ENCODE results near the gene NUP210. TPM values are rescaled to one million over a fixed set of nuclear protein-coding genes. Genes with fewer than 3 reads are reported as not detected.
A peak's percentile ranks its signal among the peaks of the same experiment; 100 is the strongest.
"Not testable (repeated sequence)": the region's sequence is repeated elsewhere in the genome, so short reads cannot be mapped to it uniquely, and the experiment has no call there.

Gene NUP210
- polyA plus RNA-seq, 1 donor, result 26.0 TPM

- H3K27ac ChIP-seq (ENCODE audit: low read length), result no peak overlapping the region
- H3K9me3 ChIP-seq (ENCODE audit: control insufficient read depth, low read depth, low read length), result no peaks in the 10 kb centered on the region
- H3K36me3 ChIP-seq (ENCODE audit: control insufficient read depth, insufficient read depth, low read length), result no peaks in the 10 kb centered on the region
- 79% methylated on average over 5 of the region's 9 CpGs for WGBS (ENCODE audit: insufficient coverage, low lambda C conversion rate)
- no peak for DNase-seq
- no peaks in the 10 kb centered on the region for H3K4me1 ChIP-seq (ENCODE audit: control insufficient read depth, insufficient read depth, low read length)
- H3K4me3 ChIP-seq (ENCODE audit: low read length), result no peak overlapping the region
- no peaks in the 10 kb centered on the region for H3K27me3 ChIP-seq (ENCODE audit: control insufficient read depth, insufficient read depth, low read length)
Measured at GRCh38 chr3:13459605-13460340, 39.7 kb upstream of the NUP210 start.

- Histone ChIP-seq H3K9me3 (ENCODE audit: control insufficient read depth, low read depth, low read length) (no peaks in the 10 kb centered on the region), H3K4me1 (ENCODE audit: control insufficient read depth, insufficient read depth, low read length) (no peaks in the 10 kb centered on the region), H3K4me3 (ENCODE audit: low read length) (no peak overlapping the region), H3K27me3 (ENCODE audit: control insufficient read depth, insufficient read depth, low read length) (no peaks in the 10 kb centered on the region), H3K27ac (ENCODE audit: low read length) (no peak overlapping the region), H3K36me3 (ENCODE audit: control insufficient read depth, insufficient read depth, low read length) (no peaks in the 10 kb centered on the region)
- WGBS (ENCODE audit: insufficient coverage, low lambda C conversion rate), result 60% methylated on average over 2 of the region's 4 CpGs
- DNase-seq, result no peak
Measured at GRCh38 chr3:13457593-13457992, 37.5 kb upstream of the NUP210 start.

GRCh38 chr3:13455644-13456043, 35.5 kb upstream of the NUP210 start:
- H3K4me3 ChIP-seq (ENCODE audit: low read length), result no peak overlapping the region
- no peaks in the 10 kb centered on the region for H3K4me1 ChIP-seq (ENCODE audit: control insufficient read depth, insufficient read depth, low read length)
- no peaks in the 10 kb centered on the region for H3K27me3 ChIP-seq (ENCODE audit: control insufficient read depth, insufficient read depth, low read length)
- H3K9me3 ChIP-seq (ENCODE audit: control insufficient read depth, low read depth, low read length), result no peaks in the 10 kb centered on the region
- WGBS (ENCODE audit: insufficient coverage, low lambda C conversion rate), result no CpG with 5 or more reads among the region's 6 CpGs
- no peaks in the 10 kb centered on the region for H3K36me3 ChIP-seq (ENCODE audit: control insufficient read depth, insufficient read depth, low read length)
- peak; percentile 52 to 64 for DNase-seq
- H3K27ac ChIP-seq (ENCODE audit: low read length), result peak overlapping the region; percentile 45

- H3K9me3 ChIP-seq (ENCODE audit: control insufficient read depth, low read depth, low read length), result no peaks in the 10 kb centered on the region
- no peaks in the 10 kb centered on the region for H3K27me3 ChIP-seq (ENCODE audit: control insufficient read depth, insufficient read depth, low read length)
- H3K4me1 ChIP-seq (ENCODE audit: control insufficient read depth, insufficient read depth, low read length), result no peaks in the 10 kb centered on the region
- H3K36me3 ChIP-seq (ENCODE audit: control insufficient read depth, insufficient read depth, low read length), result no peaks in the 10 kb centered on the region
- peak overlapping the region; percentile 66 for H3K4me3 ChIP-seq (ENCODE audit: low read length)
- peak in 1 of 2 donors; percentile 68 for DNase-seq
- H3K27ac ChIP-seq (ENCODE audit: low read length), result peak overlapping the region; percentile 91
- no CpG with 5 or more reads among the region's 12 CpGs for WGBS (ENCODE audit: insufficient coverage, low lambda C conversion rate)
Measured at GRCh38 chr3:13452490-13453335, 32.6 kb upstream of the NUP210 start.

GRCh38 chr3:13451301-13451673, 31.2 kb upstream of the NUP210 start:
- DNase-seq, result no peak
- no peaks in the 10 kb centered on the region for H3K36me3 ChIP-seq (ENCODE audit: control insufficient read depth, insufficient read depth, low read length)

GRCh38 chr3:13442882-13443281, 22.8 kb upstream of the NUP210 start:
- H3K4me3 ChIP-seq (ENCODE audit: low read length); H3K27me3 ChIP-seq (ENCODE audit: control insufficient read depth, insufficient read depth, low read length); H3K36me3 ChIP-seq (ENCODE audit: control insufficient read depth, insufficient read depth, low read length); DNase-seq; H3K9me3 ChIP-seq (ENCODE audit: control insufficient read depth, low read depth, low read length); H3K27ac ChIP-seq (ENCODE audit: low read length); H3K4me1 ChIP-seq (ENCODE audit: control insufficient read depth, insufficient read depth, low read length): not testable (repeated sequence)
- no CpG with 5 or more reads among the region's 2 CpGs for WGBS (ENCODE audit: insufficient coverage, low lambda C conversion rate)

More at GRCh38 chr3:13451301-13451673, 31.2 kb upstream of the NUP210 start:
- 0% methylated on average over 1 of the region's 7 CpGs for WGBS (ENCODE audit: insufficient coverage, low lambda C conversion rate)
- Histone ChIP-seq H3K4me1 (ENCODE audit: control insufficient read depth, insufficient read depth, low read length) (no peaks in the 10 kb centered on the region), H3K27me3 (ENCODE audit: control insufficient read depth, insufficient read depth, low read length) (no peaks in the 10 kb centered on the region), H3K9me3 (ENCODE audit: control insufficient read depth, low read depth, low read length) (no peaks in the 10 kb centered on the region), H3K4me3 (ENCODE audit: low read length) (peak overlapping the region; percentile 66), H3K27ac (ENCODE audit: low read length) (peak overlapping the region; percentile 91)

GRCh38 chr3:13440204-13440817, 20.2 kb upstream of the NUP210 start:
- peak in 1 of 2 donors; percentile 70 for DNase-seq
- Histone ChIP-seq H3K27ac (ENCODE audit: low read length) (no peak overlapping the region), H3K4me3 (ENCODE audit: low read length) (no peak overlapping the region), H3K36me3 (ENCODE audit: control insufficient read depth, insufficient read depth, low read length) (no peaks in the 10 kb centered on the region), H3K27me3 (ENCODE audit: control insufficient read depth, insufficient read depth, low read length) (no peaks in the 10 kb centered on the region), H3K4me1 (ENCODE audit: control insufficient read depth, insufficient read depth, low read length) (no peaks in the 10 kb centered on the region), H3K9me3 (ENCODE audit: control insufficient read depth, low read depth, low read length) (no peaks in the 10 kb centered on the region)
- no CpG with 5 or more reads among the region's 4 CpGs for WGBS (ENCODE audit: insufficient coverage, low lambda C conversion rate)

GRCh38 chr3:13436213-13436612, 16.1 kb upstream of the NUP210 start:
- WGBS (ENCODE audit: insufficient coverage, low lambda C conversion rate), result no CpG with 5 or more reads among the region's 4 CpGs
- H3K27me3 ChIP-seq (ENCODE audit: control insufficient read depth, insufficient read depth, low read length); H3K36me3 ChIP-seq (ENCODE audit: control insufficient read depth, insufficient read depth, low read length); H3K4me3 ChIP-seq (ENCODE audit: low read length); H3K9me3 ChIP-seq (ENCODE audit: control insufficient read depth, low read depth, low read length); DNase-seq; H3K4me1 ChIP-seq (ENCODE audit: control insufficient read depth, insufficient read depth, low read length); H3K27ac ChIP-seq (ENCODE audit: low read length): not testable (repeated sequence)

- DNase-seq, result no peak
- H3K9me3 ChIP-seq (ENCODE audit: control insufficient read depth, low read depth, low read length), result no peaks in the 10 kb centered on the region
- H3K4me3 ChIP-seq (ENCODE audit: low read length), result no peak overlapping the region
- H3K27me3 ChIP-seq (ENCODE audit: control insufficient read depth, insufficient read depth, low read length), result no peaks in the 10 kb centered on the region
- no peak overlapping the region for H3K27ac ChIP-seq (ENCODE audit: low read length)
- H3K4me1 ChIP-seq (ENCODE audit: control insufficient read depth, insufficient read depth, low read length), result no peaks in the 10 kb centered on the region
- H3K36me3 ChIP-seq (ENCODE audit: control insufficient read depth, insufficient read depth, low read length), result no peaks in the 10 kb centered on the region
- WGBS (ENCODE audit: insufficient coverage, low lambda C conversion rate), result no CpG with 5 or more reads among the region's 5 CpGs
Measured at GRCh38 chr3:13433912-13434311, 13.8 kb upstream of the NUP210 start.

- DNase-seq, result no peak
- Histone ChIP-seq H3K4me1 (ENCODE audit: control insufficient read depth, insufficient read depth, low read length) (no peaks in the 10 kb centered on the region), H3K4me3 (ENCODE audit: low read length) (no peak overlapping the region), H3K27me3 (ENCODE audit: control insufficient read depth, insufficient read depth, low read length) (no peaks in the 10 kb centered on the region), H3K27ac (ENCODE audit: low read length) (no peak overlapping the region), H3K36me3 (ENCODE audit: control insufficient read depth, insufficient read depth, low read length) (no peaks in the 10 kb centered on the region), H3K9me3 (ENCODE audit: control insufficient read depth, low read depth, low read length) (no peaks in the 10 kb centered on the region)
- no CpG with 5 or more reads among the region's 1 CpG for WGBS (ENCODE audit: insufficient coverage, low lambda C conversion rate)
Measured at GRCh38 chr3:13432093-13432492, 12.0 kb upstream of the NUP210 start.

All from large intestine (tissue), 3 donors.